Spleen (tissue), 7 donors: Measurements from ENCODE around the gene WSCD1.

Experiments
- CTCF ChIP-seq, 11 experiments: fragments of 200-600 bp in 7 of 11; fragments of 450-650 bp in 4 of 11; sonication (generic) in 4 of 11; IDR thresholded peaks in 8 of 11; conservative IDR thresholded peaks in 3 of 11; 1 replicate in 7 of 11; 2 replicates in 4 of 11; pipeline versions ENCODE4 v1.4.0 to v1.8.0; 2016 to 2021; ENCODE audit warnings: antibody characterized with exemption in 11 of 11, inconsistent platforms in 4 of 11, mild to moderate bottlenecking in 1 of 11
- POLR2A ChIP-seq, 3 donors: fragments of 450-650 bp; IDR thresholded peaks; one replicate each; pipeline ENCODE4 v1.5.1; 2017; ENCODE audit warnings: antibody characterized with exemption in 3 of 3, mild to moderate bottlenecking in 1 of 3
- POLR2AphosphoS5 ChIP-seq, 3 donors: sonication (generic); formaldehyde crosslinking; IDR thresholded peaks; one replicate each; pipeline ENCODE4 v1.5.1; 2017; ENCODE audit warnings: antibody characterized with exemption in 3 of 3
- donor health status: DM: no; HTN: no; CAD: no; lungs with moderate emphysema.
- donor health status: DM: no; HTN: no; CAD: no.
- donor health status: DM: no; HTN: no; CAD: no.

DNA sequence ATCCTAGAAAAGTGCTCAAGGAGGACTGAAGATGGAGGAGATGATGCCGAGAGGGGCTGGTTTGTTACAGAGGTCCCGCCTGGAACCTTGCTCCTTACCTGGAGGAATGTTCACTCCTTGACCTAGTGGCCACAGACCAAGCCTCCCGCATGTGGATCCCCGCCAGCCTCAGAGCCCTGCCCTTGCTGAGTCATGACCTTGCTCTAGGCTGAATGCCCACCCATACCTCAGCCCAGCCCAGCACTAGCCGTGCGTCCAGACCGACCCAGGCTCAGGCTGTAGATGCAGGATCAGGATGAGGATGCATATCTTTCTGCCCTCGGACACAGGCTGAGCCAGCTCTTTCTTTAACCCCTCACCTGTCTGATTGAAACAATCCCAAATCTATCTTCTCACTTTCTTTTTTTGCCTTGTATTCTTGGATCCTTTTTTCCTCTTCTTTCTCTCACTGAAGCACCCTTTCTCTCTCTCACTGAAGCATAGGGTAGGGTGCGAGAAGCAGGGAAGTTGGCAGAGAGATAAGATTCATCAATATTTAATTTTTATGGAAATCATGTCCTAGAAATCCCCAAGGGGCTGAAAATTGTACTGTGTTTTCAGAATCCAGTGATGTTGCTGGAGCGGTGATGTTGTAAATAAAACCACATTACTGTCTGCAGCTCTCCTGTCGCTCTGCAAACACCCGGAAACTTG, 34.9 kb downstream of the WSCD1 start:
- no peak for TF ChIP-seq CTCF (IDR thresholded peaks at IDR 0.05 in 8 of 11, conservative IDR thresholded peaks at IDR 0.05 in 3 of 11)
- TF ChIP-seq POLR2A (IDR thresholded peaks at IDR 0.05), result no peak
- TF ChIP-seq POLR2AphosphoS5 (IDR thresholded peaks at IDR 0.05), result peak in 1 of 3 donors; percentile 26
